Body of pancreas (tissue), 4 donors: Measurements from ENCODE around the gene MYO5B. TPM values are rescaled to one million over a fixed set of nuclear protein-coding genes. Genes with fewer than 3 reads are reported as not detected.

Experiments used
- ATAC-seq: fragments of 150-250 bp; one replicate; pipeline ENCODE4 v1.9.1; 2016
- DNase-seq, 4 donors: peaks; one replicate each; pipeline ENCODE4 v3.0.0-alpha.2; 2019
- H3K27ac ChIP-seq, 4 donors: fragments of 200-600 bp; sonication (generic); 1 replicate in 3 of 4; 2 replicates in 1 of 4; pipeline versions ENCODE4 v1.5.1 to v1.6.1; 2016 to 2019; ENCODE audit warnings: mild to moderate bottlenecking in 1 of 4, mixed read lengths in 1 of 4, moderate library complexity in 1 of 4
- H3K27me3 ChIP-seq, 2 donors: fragments of 200-600 bp; sonication (generic); one replicate each; pipeline ENCODE4 v1.6.0; 2016; ENCODE audit warnings: mild to moderate bottlenecking in 1 of 2
- H3K36me3 ChIP-seq, 2 donors: fragments of 200-600 bp; sonication (generic); replicated peaks in 1 of 2; 2 replicates each; pipeline ENCODE4 v1.5.1; 2016; ENCODE audit warnings: low read depth in 2 of 2; ENCODE audit not compliant: insufficient read depth in 1 of 2
- H3K4me1 ChIP-seq: fragments of 200-600 bp; sonication (generic); one replicate; pipeline ENCODE4 v1.6.0; 2016
- H3K4me3 ChIP-seq, 2 donors: fragments of 200-600 bp; sonication (generic); 1 replicate in 1 of 2; 2 replicates in 1 of 2; pipeline ENCODE4 v1.5.1; 2016 to 2019
- H3K9me3 ChIP-seq, 3 donors: fragments of 200-600 bp; sonication (generic); 1 replicate in 2 of 3; 2 replicates in 1 of 3; pipeline ENCODE4 v1.5.1; 2016
- CTCF ChIP-seq, 7 experiments: fragments of 450-650 bp in 4 of 7; fragments of 200-600 bp in 3 of 7; sonication (generic) in 3 of 7; IDR thresholded peaks; one replicate each; pipeline ENCODE4 v1.5.1; 2016 to 2019; ENCODE audit warnings: antibody characterized with exemption in 7 of 7
- POLR2A ChIP-seq, 3 donors: fragments of 450-650 bp; IDR thresholded peaks; one replicate each; pipeline ENCODE4 v1.6.1; 2016; ENCODE audit warnings: antibody characterized with exemption in 3 of 3, mild to moderate bottlenecking in 2 of 3
- WGBS, 2 donors: methylation state at CpG; one replicate each; pipeline ENCODE4 v1.1.5; 2017; 5-methylcytosine and 5-hydroxymethylcytosine counted together
- intact Hi-C: fragments of 100-400 bp; cut with DNase I; formaldehyde crosslinking; loops from one replicate; pipeline ENCODE4 v1.15.1; 2023
- total RNA-seq, 2 donors: library from RNA; depleted of rRNA; stranded (reverse); fragments of >200 nt; gene quantifications; one replicate each; pipeline ENCODE4 v1.1.0, GENCODE V29; 2016

Gene MYO5B
- total RNA-seq, 2 donors from 2014 or later, result 17.1 to 18.2 TPM

- no peaks in the 10 kb centered on the region for H3K36me3 ChIP-seq
- H3K9me3 ChIP-seq, result no peaks in the 10 kb centered on the region
- no peaks in the 10 kb centered on the region for H3K27me3 ChIP-seq
- H3K4me1 ChIP-seq, result peaks cover 8% of the 10 kb centered on the region
- WGBS, 2 donors, result 65 to 83% methylated on average over 5 of the region's 5 CpGs
- H3K27ac ChIP-seq, result no peak overlapping the region
- ATAC-seq (no peak), DNase-seq (no peak)
- H3K4me3 ChIP-seq, result no peak overlapping the region
- intact Hi-C loops, result no loop called here
- TF ChIP-seq CTCF (IDR thresholded peaks at IDR 0.05), result no peak
- TF ChIP-seq POLR2A (IDR thresholded peaks at IDR 0.05), result no peak
Observed at GRCh38 chr18:50119296-50119695, 75.7 kb downstream of the MYO5B start.

GRCh38 chr18:50117863-50118262 lies 77.1 kb downstream of the MYO5B start:
- H3K27me3 ChIP-seq, result no peaks in the 10 kb centered on the region
- TF ChIP-seq CTCF (IDR thresholded peaks at IDR 0.05), result no peak
- no peak for TF ChIP-seq POLR2A (IDR thresholded peaks at IDR 0.05)
- no peaks in the 10 kb centered on the region for H3K9me3 ChIP-seq
- WGBS, 2 donors, result 75 to 76% methylated on average over 3 of the region's 3 CpGs
- ATAC-seq (no peak), DNase-seq (no peak)
- no peak overlapping the region for H3K4me3 ChIP-seq
- H3K4me1 ChIP-seq, result peaks cover 8% of the 10 kb centered on the region
- no peak overlapping the region for H3K27ac ChIP-seq
- H3K36me3 ChIP-seq, result no peaks in the 10 kb centered on the region
- intact Hi-C loops, result no loop called here

GRCh38 chr18:50115095-50115494 lies 79.9 kb downstream of the MYO5B start:
- no peaks in the 10 kb centered on the region for H3K9me3 ChIP-seq
- no peak overlapping the region for H3K4me3 ChIP-seq
- peak; percentile 50 for ATAC-seq
- DNase-seq, result no peak
- intact Hi-C loops, result no loop called here
- TF ChIP-seq CTCF (IDR thresholded peaks at IDR 0.05) (no peak), POLR2A (IDR thresholded peaks at IDR 0.05) (no peak)
- H3K27ac ChIP-seq, result no peak overlapping the region
- WGBS, 2 donors, result 24 to 38% methylated on average over 2 of the region's 2 CpGs
- H3K4me1 ChIP-seq, result peaks cover 8% of the 10 kb centered on the region
- H3K36me3 ChIP-seq, result no peaks in the 10 kb centered on the region
- H3K27me3 ChIP-seq, result no peaks in the 10 kb centered on the region

GRCh38 chr18:50114448-50114847 lies 80.5 kb downstream of the MYO5B start:
- 89 to 95% methylated on average over 6 of the region's 6 CpGs for WGBS, 2 donors
- DNase-seq, result no peak
- no peaks in the 10 kb centered on the region for H3K36me3 ChIP-seq
- intact Hi-C loops, result no loop called here
- H3K9me3 ChIP-seq, result no peaks in the 10 kb centered on the region
- no peak for ATAC-seq
- no peaks in the 10 kb centered on the region for H3K27me3 ChIP-seq
- H3K27ac ChIP-seq, result no peak overlapping the region
- no peak overlapping the region for H3K4me3 ChIP-seq
- TF ChIP-seq POLR2A (IDR thresholded peaks at IDR 0.05) (no peak), CTCF (IDR thresholded peaks at IDR 0.05) (no peak)
- H3K4me1 ChIP-seq, result peaks cover 8% of the 10 kb centered on the region

- Histone ChIP-seq H3K4me3 (no peak overlapping the region), H3K4me1 (peaks cover 8% of the 10 kb centered on the region), H3K36me3 (no peaks in the 10 kb centered on the region), H3K27ac (no peak overlapping the region), H3K9me3 (no peaks in the 10 kb centered on the region), H3K27me3 (no peaks in the 10 kb centered on the region)
- TF ChIP-seq POLR2A (IDR thresholded peaks at IDR 0.05) (no peak), CTCF (IDR thresholded peaks at IDR 0.05) (no peak)
- intact Hi-C loops, result no loop called here
- WGBS, 2 donors, result 71% methylated on average over 2 of the region's 2 CpGs
- ATAC-seq, result no peak
- DNase-seq, result no peak
Observed at GRCh38 chr18:50113726-50114125, 81.2 kb downstream of the MYO5B start.
